ENCODE data around the gene KCNMA1. TPM values are rescaled to one million over a fixed set of nuclear protein-coding genes. Genes with fewer than 3 reads are reported as not detected.
"Not testable (repeated sequence)": the region's sequence is repeated elsewhere in the genome, so short reads cannot be mapped to it uniquely, and the experiment has no call there.

Gene KCNMA1
- total RNA-seq, result 2.5 TPM
- long read RNA-seq, partial matches to known transcripts, result 0 of 1 reads
- long read RNA-seq, other reads (novel, unspliced or antisense), result 0 of 1 reads

DNA sequence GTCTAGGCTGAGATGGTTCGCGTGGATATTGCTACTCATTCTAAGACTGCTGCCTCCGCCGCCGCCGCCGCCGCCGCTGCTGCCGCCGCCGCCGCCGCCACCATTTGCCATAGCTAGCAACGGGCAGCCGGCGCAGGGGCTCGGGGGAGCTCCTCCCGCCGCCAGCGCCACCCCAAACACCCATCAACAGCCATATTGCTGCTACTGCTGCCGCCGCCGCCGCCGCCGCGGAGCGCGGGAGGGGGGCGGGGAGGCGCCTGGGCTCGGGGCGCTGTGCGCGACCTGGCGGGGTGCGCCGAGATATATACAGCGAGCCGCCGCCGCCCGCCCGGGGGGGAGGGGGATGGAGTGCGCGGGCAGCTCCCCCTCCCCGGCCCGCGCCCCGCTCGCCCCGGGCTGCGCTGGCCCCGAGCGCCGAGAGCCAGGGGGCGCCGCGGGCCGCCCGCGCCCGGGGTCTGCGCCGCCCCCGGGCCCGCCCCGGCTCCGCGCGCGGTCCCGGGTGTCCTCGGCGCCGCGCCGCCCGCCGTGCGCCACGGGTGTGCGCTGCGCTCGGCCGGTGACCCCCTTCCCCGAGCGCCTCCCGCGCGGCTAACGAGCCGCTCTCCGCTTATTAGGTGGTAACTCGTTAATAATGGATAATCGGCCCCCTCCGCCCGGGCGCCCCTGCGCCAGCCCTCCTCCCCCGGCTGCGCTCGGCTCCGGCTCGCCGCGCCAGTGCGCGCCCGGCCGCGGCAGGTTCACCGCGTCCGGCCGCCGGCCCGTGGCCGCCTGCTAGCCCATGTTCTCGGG, at the start of gene KCNMA1:
TSS of gene KCNMA1 (minus strand) at position 277 of the 789 bp plus-strand sequence.
- peak; percentile 32 for DNase-seq
- ATAC-seq, result peak; percentile 27
- intact Hi-C loops (cut with micrococcal nuclease), result no loop called here

DNA sequence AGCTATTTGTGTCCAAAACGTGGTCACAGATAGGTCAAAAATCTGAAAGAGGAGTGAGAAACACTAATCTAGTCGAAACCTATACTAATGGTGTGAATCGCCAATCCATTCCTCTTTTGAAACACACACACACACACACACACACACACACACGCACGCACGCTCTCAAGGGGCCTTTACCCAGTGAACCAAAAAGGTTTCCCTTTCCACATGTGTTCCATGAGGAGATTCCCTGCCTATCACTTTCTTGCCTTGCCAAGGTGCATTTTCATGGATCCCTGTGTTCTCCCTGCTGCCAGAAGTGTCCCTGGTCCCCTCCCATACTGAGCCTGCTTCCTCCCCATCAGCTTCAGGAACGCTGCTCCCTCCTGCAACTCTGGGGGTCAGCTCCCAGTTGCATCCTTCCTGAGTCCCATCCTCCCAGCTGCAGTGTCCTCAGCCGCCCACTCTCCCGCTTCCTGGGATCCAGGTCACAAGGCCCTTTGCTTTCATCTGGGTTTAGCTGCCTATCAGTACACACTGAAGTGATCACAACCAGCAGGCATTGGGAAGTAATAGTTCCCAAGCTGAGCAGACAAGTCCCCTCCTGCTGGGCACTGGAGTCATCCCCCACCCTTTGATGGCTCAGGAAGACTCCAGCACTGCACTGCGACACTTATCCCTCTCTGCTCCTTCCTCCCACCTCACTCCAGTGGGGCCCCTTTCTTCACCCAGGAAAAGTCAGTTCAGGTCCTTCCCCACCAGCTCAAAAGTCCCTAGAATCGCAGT, 49.2 kb upstream of the KCNMA1 start:
- intact Hi-C loops (cut with micrococcal nuclease), result no loop called here
- DNase-seq (no peak), ATAC-seq (no peak)

DNA sequence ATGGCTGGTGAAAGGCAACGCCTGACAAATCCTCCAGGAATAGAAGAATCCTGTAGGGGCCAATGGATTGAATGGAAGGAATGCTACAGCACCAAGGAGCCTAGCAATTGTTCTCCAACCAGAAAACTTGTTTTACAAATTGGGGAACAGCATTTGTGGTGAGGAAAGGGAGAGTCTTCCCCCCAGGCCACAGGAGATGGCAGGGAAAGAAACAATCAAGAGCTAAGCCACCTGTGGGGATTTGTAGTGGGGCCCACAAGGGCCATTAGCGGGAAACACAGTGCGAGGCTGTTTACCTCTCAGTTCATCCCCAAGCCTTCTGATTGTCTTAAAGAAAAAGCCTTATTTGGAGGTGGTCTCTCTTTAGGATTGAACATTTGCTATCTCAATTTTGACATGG, 48.5 kb upstream of the KCNMA1 start:
- intact Hi-C loops (cut with micrococcal nuclease), result no loop called here
- ATAC-seq, result no peak
- DNase-seq, result no peak

DNA sequence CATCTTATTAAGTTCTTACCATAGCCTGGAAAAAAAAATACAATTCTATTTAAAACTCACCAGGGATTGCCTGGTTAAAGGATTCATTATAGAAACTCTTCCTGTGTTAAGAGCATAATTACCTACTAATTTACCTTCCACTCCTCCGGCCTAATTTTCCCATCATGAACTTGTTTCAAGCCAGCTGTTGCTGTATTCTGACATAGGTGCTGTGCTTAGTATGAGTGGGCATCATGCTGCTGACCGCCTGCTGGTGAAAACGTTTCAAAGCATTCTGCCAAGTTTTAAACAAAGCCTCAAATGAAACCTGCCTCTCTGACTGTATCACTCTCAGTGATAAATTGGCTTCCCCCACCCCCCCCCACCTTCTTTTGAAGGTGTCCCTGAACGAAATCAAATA, 47.8 kb upstream of the KCNMA1 start:
- DNase-seq, result no peak
- intact Hi-C loops (cut with micrococcal nuclease), result no loop called here
- no peak for ATAC-seq

DNA sequence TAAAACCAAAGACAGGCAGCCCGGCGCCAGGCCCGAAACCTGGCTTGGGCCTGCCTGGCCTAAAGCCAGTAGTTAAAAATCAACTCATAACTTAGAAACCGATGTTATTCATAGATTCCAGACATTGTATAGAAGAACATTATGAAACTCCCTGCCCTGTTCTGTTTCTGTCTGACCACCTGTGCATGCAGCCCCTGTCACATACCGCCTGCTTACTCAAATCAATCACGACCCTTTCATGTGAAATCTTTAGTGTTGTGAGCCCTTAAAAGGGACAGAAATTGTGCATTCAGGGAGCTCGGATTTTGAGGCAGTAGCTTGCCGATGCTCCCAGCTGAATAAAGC, 45.5 kb upstream of the KCNMA1 start:
- intact Hi-C loops (cut with micrococcal nuclease); ATAC-seq; DNase-seq: not testable (repeated sequence)

DNA sequence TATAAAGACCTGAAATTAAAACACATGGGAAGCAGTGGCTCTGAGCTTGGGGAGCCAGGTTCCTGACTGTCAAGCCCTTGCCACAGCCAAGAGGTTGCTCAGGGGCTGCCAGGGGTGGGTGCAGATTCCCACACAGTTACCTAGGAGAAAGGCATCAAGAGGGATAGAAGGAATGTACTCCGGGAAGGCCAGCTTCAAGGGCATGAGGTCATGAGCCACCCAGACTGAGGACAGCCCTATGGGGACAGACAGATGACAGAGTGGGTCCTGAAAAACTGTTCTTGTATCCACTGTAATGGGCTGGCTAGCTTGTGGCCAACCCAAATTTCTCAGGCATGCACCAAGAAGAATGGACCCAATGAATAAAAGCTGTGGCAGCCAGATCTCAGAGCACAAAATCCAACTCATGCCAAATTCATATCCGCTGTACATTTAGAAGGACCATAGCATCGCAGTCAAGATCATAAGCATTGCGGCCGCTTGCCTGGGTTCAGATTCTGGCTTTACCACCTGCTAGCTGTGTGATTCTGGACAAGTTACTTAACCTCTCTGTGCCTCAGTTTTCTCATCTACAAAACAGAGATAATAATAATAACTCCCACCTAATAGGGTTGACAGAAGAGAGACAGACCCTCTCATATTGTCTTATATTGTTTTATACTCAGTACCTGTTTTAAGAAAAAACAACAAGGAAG, 44.9 kb upstream of the KCNMA1 start:
- ATAC-seq (no peak), DNase-seq (no peak)
- intact Hi-C loops (cut with micrococcal nuclease), result no loop called here

DNA sequence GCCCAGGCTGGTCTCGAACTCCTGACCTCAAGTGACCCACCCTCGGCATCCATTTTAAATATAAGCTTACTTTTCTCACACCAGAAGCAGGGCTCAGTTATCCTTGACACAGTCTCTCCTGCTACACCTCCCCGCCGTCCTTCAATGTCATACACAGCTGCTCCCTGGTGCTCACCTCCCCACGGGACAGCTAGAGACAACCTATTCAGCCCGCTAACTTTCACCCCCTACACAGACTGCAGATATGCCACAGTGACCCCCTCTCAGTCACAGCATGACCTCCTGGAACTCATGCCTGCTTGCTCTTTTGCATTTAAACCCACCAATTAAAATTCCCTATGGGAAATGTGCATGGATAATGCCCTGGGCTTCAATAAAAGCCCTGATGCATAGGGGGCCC, 44.2 kb upstream of the KCNMA1 start:
- DNase-seq (no peak), ATAC-seq (no peak)
- intact Hi-C loops (cut with micrococcal nuclease), result no loop called here

DNA sequence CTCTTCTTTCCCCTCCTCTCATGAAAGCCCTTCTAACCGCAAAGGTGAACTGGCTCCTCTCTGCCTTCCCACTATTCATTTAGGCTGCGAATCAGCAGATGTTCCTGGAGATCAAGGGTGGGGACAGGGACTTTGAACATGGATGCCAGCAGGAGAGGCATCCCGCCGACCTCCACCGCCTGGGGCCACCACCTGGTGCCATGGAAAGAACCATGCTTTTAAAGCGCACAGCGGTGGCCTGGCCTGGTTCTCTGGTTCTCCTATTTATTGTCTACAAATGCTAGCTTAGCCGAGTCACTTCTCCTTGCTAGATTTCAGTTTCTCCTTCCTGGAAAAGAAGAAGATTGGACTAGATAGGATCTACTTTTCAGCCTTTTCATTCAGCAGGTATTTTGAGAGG, 43.2 kb upstream of the KCNMA1 start:
- intact Hi-C loops (cut with micrococcal nuclease), result no loop called here
- no peak for DNase-seq

DNA sequence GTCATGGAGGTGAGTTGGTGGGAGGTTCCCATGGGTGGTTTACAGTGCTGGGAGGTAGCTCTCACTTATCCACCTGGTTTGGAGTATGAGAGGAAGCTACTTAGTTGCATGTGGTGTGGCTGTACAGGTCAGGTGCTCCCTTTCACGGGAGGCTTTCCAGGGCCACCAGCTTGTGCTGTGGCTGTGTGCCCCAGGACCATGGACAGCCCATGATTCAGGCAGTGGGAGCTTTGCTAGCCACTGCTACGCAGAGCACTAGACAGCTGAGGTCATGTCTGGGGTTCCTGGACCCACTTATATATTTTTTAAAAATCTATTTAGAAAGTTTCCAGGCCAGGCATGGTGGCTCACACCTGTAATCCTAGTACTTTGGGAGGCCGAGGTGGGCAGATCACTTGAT, 42.5 kb upstream of the KCNMA1 start:
- DNase-seq, result no peak
- intact Hi-C loops (cut with micrococcal nuclease), result no loop called here
- ATAC-seq, result no peak

More for the DNA sequence above, 43.2 kb upstream of the KCNMA1 start:
- no peak for ATAC-seq

DNA sequence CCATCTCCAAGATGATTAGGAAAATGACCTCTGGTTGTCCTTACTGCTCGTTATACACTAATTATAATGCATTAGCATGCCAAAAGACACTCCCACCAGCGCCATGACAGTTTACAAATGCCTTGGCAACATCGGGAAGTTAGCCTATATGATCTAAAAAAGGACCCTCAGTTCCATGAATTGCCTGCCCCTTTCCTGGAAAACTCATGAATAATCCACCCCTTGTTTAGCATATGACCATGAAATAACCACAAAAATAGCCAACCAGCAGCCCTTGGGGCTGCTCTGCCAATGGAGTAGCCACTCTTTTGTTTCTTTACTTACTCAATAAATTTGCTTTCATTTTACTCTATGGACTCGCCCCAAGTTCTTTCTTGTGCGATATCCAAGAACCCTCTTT, 41.6 kb upstream of the KCNMA1 start:
- intact Hi-C loops (cut with micrococcal nuclease), result no loop called here

DNA sequence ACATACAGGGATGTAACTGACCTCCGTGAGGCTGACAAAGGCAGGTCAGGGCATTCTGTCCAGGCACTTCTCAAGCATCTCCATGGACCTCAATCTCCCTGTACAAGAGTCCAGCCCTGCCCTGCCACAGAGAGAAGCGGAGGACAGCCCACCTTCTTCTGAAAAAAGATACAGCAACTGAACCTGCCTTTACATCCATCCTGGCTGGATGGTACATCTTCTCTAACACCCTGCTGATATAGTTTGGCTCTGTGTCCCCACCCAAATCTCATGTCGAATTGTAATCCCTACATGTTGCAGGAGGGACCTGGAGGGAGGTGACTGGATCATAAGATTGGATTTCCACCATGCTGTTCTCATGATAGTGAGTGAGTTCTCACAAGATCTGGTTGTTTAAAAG, 40.5 kb upstream of the KCNMA1 start:
- no peak for ATAC-seq
- intact Hi-C loops (cut with micrococcal nuclease), result no loop called here
- DNase-seq, result no peak

More for the DNA sequence above, 41.6 kb upstream of the KCNMA1 start:
- DNase-seq, result no peak
- no peak for ATAC-seq

DNA sequence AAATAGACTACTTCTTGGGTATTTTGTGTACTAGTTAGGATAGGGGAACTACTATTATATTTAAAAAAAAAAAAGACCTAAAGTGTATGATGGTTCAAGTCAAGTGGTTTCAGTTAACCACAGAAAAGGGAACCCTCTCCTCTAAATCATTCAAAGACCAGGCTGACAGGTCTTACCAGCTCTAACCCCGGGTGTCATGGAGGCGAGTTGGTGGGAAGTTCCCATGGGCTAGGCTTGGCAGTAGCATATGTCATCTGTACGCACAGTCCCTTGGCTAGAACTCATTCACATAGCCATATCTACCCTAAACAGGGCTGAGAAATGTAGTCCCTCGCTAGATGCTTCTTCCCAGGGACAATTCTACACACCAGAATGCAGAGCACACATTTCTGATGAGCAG, 37.7 kb upstream of the KCNMA1 start:
- DNase-seq (no peak), ATAC-seq (no peak)
- intact Hi-C loops (cut with micrococcal nuclease), result no loop called here

DNA sequence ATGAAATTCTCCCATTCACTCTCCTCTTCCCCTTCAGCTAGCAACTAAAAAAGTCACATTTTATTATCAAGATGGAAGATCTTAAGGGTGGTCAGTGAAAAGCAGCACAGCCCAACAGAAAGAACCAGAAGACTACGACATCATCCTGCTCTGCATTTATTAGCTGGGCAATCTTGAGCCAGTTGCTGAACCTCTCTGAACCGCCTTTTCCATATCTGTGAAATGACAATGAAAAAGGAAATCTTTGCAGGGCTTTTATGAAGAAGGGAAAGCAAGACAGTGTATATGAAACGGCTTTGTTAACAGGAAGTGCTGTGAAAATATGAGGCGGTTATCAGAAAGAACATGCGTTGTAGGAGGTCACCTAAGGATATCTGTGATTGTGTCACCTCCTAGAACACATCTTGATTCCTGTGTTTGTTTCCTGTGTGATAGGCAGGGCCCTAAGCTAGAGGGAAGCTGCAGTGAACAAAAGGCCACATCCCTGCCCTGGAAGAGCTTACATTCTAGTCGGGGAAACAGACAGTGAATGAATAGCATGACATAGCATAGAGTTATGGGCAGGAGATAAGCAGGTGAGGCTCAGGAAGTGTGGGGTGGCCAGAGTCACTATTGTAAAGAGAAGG, 36.0 kb upstream of the KCNMA1 start:
- no peak for ATAC-seq
- intact Hi-C loops (cut with micrococcal nuclease), result no loop called here
- DNase-seq, result no peak

DNA sequence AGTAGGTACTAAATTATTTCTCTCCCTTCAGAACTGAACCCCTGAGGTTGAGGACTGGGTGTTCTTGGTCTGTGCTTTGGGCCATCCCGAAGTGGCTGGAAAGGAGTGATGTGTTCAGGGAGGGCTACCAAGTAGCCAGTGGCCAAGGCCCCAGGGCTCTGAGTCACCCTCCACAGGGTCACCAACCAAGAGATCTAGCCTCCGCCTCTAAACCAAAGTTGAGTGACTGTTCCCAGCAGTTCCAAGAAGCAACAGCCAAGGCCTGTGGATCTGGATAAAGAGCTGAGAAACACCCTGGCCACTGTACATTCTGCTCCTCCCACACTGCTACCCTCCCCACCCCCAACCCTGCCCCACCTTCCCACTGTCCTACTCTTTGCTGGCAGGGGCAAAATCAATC, 35.5 kb upstream of the KCNMA1 start:
- ATAC-seq (no peak), DNase-seq (no peak)
- intact Hi-C loops (cut with micrococcal nuclease), result no loop called here

DNA sequence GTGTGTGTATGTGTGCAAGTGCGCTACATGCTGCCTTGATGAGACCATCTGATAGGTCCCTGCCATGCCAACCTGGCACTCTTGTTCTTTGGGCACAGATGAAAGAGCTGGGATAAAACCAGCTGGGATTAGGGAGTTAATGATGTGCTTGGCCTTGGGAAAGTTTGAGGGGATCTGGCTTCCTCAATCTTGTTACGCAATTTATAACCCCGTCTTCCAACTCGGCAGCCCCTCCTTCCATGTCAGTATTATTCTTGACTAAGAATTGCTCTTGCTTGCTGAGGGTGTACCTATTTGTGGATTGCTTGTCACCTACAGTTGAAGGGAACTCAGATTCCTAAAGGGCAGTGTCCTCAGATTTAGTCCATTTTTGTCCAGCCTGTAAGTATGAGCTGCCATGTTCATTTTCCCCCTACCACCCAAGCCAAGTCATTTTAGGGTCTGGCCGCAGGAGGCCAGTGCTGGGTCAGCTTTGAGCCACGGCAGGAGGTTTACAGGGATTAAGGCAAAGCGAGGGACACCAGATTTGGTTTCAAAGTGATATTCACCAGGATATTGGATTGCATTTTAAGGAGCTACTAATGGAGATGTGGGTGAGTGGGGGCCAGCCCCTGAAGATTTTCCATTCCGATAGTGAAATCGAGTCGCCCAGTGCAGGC, 34.1 kb upstream of the KCNMA1 start:
- DNase-seq (no peak), ATAC-seq (no peak)
- intact Hi-C loops (cut with micrococcal nuclease), result no loop called here

DNA sequence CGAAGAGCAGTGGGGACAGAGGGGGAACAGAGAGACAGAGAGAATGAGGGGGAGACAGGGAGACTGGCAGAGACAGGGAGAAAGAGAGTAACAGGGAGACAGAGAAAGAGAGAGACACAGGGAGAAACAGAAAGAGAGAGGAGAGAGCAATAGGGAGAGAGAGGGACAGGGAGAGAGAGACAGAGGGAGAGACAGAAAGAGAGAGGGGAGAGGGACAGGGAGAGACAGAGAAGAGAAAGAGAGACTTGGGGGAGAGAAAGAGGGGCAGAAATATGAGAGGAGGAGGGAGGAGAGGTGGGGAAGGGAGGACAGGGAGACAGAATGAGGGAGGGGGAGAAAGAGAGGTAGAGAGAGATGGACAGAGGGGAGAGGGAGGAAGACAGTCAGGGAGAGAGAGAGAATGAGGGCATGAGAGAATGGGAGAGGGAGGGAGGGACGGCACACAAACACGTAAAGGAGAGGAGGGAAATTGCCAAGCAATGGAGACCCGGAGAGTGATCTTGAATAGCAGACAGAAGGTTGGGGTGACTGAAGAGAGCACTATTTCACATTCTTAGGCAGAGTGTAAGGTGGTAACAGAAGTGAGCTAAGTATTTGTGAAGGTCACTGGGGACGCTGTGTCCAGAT, 33.3 kb upstream of the KCNMA1 start:
- ATAC-seq (no peak), DNase-seq (no peak)
- intact Hi-C loops (cut with micrococcal nuclease), result no loop called here

DNA sequence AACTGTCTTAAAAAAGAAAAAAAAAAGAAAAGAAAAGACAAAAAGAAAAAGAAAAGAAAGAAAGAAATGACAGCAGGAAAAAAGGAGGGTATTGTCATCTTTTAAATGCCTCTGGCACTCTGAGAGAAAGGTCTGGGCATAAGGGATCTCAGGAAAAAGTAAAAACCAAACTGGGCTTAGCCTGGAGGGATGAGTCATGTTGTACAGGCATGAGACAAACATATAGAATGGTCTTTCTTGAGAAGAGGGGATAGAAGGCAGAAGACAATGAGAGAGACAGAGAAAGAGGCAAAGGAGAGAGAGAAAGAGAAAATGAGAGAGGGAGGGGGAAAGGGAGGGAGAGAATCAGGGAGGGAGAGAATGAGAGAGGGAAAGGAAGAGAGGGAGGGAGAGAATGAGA, 32.3 kb upstream of the KCNMA1 start:
- DNase-seq (no peak), ATAC-seq (no peak)
- intact Hi-C loops (cut with micrococcal nuclease), result no loop called here

DNA sequence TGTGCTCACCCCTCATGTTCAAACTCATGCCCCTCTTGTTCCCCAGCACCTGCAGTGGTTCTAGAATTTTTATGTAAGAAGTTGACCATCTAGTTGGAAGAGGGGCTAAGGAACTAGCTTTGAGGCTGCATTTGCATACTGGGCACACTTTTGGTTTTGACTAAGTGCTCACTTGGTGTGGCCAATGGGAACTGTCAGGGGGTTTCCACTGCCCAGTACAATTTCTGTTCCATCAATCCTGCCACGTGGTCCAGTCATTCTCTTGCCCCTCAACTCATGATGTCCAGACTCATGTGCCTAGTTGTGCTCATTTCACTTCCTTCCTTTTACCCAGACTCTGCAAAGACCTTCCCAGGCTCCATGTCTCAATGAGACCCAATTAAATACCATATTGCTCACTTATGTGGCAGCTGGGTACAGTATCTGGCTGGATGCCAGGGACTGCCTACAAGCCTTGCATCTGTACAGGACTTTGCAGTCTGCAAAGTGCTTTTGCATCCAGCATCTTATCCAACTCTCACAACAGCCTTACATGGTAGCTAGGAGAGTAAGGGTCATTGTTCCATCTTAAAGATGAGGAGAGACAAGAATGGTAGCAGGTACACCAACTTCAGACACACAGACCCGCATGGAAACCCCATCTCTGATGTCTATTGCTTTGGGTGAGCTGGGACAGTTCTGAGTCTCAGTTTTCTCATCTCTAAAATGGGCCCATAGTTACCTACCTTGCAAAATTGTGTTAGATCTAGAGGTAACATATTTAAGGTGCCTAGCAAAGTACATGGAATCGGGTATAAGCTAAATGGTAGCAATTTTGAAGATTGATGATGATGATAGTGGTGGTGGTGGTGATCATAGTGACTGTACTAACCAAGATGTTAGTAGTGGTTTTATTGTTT, 30.1 kb upstream of the KCNMA1 start:
- ATAC-seq, result no peak
- DNase-seq, result no peak
- intact Hi-C loops (cut with micrococcal nuclease), result no loop called here
